Mucosa of descending colon (tissue), 3 donors: Measurements from ENCODE around the gene PLK1. TPM values are rescaled to one million over a fixed set of nuclear protein-coding genes. Genes with fewer than 3 reads are reported as not detected.
A peak's percentile ranks its signal among the peaks of the same experiment; 100 is the strongest.

Source experiments
- ATAC-seq: fragments of 200-7000 bp; cut with Tn5 transposase; one replicate; pipeline ENCODE4 v1.9.1; 2020; ENCODE audit warnings: mild to moderate bottlenecking, moderate library complexity
- DNase-seq, 3 donors: peaks; one replicate each; pipeline ENCODE4 v3.0.0-alpha.2; 2020
- H3K36me3 ChIP-seq: fragments of 200-600 bp; one replicate; pipeline ENCODE4 v1.8.0; 2021; ENCODE audit warnings: low read depth, mild to moderate bottlenecking
- H3K4me1 ChIP-seq: fragments of 200-600 bp; one replicate; pipeline ENCODE4 v1.8.0; 2021; ENCODE audit warnings: low read depth, mild to moderate bottlenecking
- H3K4me3 ChIP-seq: fragments of 200-600 bp; one replicate; pipeline ENCODE4 v1.8.0; 2021; ENCODE audit warnings: mild to moderate bottlenecking
- H3K9me3 ChIP-seq: fragments of 200-600 bp; one replicate; pipeline ENCODE4 v1.8.0; 2021; ENCODE audit warnings: mild to moderate bottlenecking
- intact Hi-C, 2 donors: fragments of 100-400 bp; cut with DNase I in 1 of 2; cut with micrococcal nuclease in 1 of 2; formaldehyde crosslinking; loops; one replicate each; pipeline versions ENCODE4 v1.11.0 to v1.11.1; 2022; cut with DNase I, micrococcal nuclease
- total RNA-seq, 3 donors: library from RNA; stranded (reverse); fragmentation: NEBNext Ultra II Directional in 2 of 3; extraction: Animal tissue kit (Norgen Biotek cat#: 25700) in 2 of 3; gene quantifications; one replicate each; pipeline versions ENCODE4 v1.2.1 to v1.2.4, GENCODE V29; 2021 to 2023
- TF ChIP-seq, protein P1 (sequence below): fragments of 200-600 bp; IDR thresholded peaks from one replicate; pipeline ENCODE4 v1.8.0; 2022; ENCODE audit warnings: antibody characterized with exemption, mild to moderate bottlenecking
- donor health status: DM: no; HTN: no; CAD: no; lungs with moderate emphysema.
- donor health status: DM: no; HTN: no; CAD: no.
- donor health status: DM: no; HTN: yes; CAD: no.

PLK1 gene
- total RNA-seq, 3 donors from 2014 or later = 4.7 to 28.6 (median 13.3) TPM

DNA sequence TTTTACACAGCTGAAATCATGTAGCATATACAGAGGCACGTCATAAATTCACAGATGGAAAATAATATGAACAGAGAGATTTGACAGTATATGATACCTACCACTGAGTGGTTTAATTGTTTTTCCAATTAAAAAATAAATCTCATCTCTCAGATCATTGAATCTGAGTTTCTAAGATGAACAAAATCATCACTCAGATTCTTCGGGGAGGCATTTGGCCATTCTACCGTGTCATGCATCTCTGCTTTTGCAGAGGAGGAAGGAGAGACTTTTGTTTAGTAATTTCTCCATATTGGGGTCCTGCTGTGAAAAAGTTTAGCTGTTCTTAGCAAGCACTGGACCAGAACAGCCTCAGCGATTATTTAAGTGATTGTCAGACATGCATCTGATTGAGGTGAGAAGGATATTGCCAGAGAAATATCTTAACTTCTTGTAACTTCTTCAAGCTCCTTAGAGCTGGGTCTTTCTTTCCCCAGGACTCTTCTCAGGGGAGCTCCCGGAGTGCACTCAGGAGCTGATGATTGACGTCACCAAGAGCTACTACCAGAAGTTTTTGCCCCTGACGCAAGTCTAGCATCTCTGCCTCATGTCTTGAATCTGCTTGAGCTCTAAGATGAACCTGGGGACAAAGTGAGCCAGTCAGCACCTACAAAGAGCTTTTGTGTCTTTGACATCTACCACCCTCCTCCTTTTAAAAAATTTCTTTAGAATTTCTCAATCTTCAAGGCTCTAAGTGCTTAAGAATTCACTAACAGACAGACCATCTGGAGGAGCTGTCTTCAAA, 11.9 kb upstream of the PLK1 start:
- no peak overlapping the region for H3K4me3 ChIP-seq
- H3K4me1 ChIP-seq = no peaks in the 10 kb centered on the region
- no peak for ATAC-seq
- H3K36me3 ChIP-seq = peaks cover 5% of the 10 kb centered on the region
- intact Hi-C loops = no loop called here
- DNase-seq = no peak
- TF ChIP-seq, protein P1, sequence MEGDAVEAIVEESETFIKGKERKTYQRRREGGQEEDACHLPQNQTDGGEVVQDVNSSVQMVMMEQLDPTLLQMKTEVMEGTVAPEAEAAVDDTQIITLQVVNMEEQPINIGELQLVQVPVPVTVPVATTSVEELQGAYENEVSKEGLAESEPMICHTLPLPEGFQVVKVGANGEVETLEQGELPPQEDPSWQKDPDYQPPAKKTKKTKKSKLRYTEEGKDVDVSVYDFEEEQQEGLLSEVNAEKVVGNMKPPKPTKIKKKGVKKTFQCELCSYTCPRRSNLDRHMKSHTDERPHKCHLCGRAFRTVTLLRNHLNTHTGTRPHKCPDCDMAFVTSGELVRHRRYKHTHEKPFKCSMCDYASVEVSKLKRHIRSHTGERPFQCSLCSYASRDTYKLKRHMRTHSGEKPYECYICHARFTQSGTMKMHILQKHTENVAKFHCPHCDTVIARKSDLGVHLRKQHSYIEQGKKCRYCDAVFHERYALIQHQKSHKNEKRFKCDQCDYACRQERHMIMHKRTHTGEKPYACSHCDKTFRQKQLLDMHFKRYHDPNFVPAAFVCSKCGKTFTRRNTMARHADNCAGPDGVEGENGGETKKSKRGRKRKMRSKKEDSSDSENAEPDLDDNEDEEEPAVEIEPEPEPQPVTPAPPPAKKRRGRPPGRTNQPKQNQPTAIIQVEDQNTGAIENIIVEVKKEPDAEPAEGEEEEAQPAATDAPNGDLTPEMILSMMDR = no peak
- H3K9me3 ChIP-seq = no peaks in the 10 kb centered on the region

DNA sequence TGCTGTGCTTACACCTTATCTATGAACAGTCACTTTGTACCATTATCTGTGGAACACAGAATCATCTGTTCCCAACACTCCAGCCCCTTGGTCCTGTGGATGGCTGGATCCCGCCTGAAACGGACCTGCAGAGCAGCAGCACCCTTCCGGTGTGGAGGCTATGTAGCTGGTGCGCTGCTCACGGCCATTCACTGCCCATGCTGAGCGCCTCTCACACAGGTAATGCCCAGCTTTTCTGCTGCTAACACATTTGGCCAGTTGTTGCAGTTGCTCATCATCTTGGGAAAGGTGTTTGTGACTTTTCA, 11.4 kb upstream of the PLK1 start:
- no peak for DNase-seq
- no peak for ATAC-seq
- Histone ChIP-seq H3K9me3 (no peaks in the 10 kb centered on the region), H3K4me1 (no peaks in the 10 kb centered on the region), H3K36me3 (peaks cover 5% of the 10 kb centered on the region), H3K4me3 (no peak overlapping the region)
- TF ChIP-seq, protein P1 = no peak
- intact Hi-C loops = no loop called here

DNA sequence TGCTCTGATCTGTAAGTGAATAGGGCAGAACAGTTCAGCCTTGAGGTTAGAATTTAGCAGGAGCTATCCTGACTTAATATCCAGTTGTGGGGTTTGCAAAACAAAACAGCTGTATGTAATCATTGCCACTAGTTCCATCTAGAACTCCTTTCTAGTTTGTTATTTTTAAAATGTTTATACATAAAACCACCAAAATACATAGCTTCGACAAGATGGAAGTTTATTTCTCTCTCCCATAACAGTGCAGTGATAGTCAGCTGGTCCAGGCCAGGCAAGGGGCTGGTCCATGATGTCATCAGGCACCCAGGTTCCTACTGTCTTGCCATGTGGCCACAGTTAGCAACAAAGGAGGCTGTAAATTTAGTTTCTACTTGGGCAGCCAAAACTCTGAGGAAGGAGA, 10.5 kb upstream of the PLK1 start:
- TF ChIP-seq, protein P1 = no peak
- no peak overlapping the region for H3K4me3 ChIP-seq
- ATAC-seq (no peak), DNase-seq (no peak)
- H3K36me3 ChIP-seq = peaks cover 5% of the 10 kb centered on the region
- H3K9me3 ChIP-seq = no peaks in the 10 kb centered on the region
- no peaks in the 10 kb centered on the region for H3K4me1 ChIP-seq
- intact Hi-C loops = no loop called here

DNA sequence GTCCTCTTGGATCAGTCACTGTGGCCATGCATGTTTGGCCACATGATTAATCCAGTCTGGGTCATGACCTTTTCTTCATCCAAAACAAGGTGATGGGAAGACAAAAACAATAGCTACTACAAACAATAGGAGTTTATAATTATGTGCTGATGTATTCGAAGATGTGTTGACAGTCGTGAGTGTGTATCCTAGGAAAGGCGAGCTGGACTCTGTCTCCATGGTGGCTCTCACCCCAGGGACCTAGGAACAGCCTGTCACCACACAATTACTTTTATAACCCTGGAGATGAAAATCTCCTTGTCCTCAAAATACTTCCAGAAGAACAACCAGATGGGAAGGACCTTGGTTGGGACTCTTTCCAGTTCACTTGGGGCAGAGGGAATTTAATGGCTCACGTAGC, 9.8 kb upstream of the PLK1 start:
- ATAC-seq = no peak
- no peak for DNase-seq

DNA sequence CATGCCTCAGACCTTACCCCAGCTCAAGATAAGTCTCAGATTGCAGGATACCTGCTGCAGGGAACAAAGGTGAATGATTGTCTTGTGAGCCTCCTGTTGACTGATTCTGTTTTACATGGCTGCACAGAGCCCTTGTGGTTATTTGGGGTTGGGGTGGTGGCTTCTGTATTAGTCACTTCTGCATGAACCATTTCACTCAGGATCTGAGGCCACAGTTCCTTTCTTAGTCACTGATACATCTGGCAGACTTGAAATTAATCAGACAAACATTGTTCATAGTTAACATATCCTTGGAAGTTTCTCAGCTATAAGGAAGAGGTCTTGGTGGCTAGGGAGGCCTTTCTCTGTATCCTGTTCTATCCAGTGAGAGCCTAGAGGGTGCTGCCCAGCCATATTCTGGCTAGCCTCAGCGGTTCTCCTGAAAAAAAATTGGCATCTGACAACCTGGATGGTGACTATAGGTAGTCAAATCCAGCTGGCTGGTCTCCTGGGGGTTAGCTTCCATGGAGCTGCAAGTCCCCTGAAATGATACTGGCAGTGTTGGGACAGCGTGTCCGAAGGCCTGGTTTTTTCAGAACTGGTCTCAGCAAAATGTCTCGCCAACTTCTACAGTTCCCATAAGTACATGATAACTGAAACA, 8.4 kb upstream of the PLK1 start:
- intact Hi-C loops = no loop called here
- H3K4me1 ChIP-seq = no peaks in the 10 kb centered on the region
- no peak for DNase-seq
- peak; percentile 23 for ATAC-seq
- H3K4me3 ChIP-seq = no peak overlapping the region
- H3K36me3 ChIP-seq = peaks cover 5% of the 10 kb centered on the region
- H3K9me3 ChIP-seq = no peaks in the 10 kb centered on the region
- TF ChIP-seq, protein P1 = no peak

More for the DNA sequence above, 9.8 kb upstream of the PLK1 start:
- no peaks in the 10 kb centered on the region for H3K4me1 ChIP-seq
- no peaks in the 10 kb centered on the region for H3K9me3 ChIP-seq
- H3K4me3 ChIP-seq = no peak overlapping the region
- TF ChIP-seq, protein P1 = no peak
- intact Hi-C loops = no loop called here
- peaks cover 5% of the 10 kb centered on the region for H3K36me3 ChIP-seq
